T-helper 2 cell treated with Interferon-gamma antibody and Interleukin-4, amounts not matched to agents 5 μg/mL and 100 μg/mL, for 36 hours (primary cell): ENCODE measurements around the gene CCDC183.
A peak's percentile ranks its signal among the peaks of the same experiment; 100 is the strongest.
"Not testable (repeated sequence)": the region's sequence is repeated elsewhere in the genome, so short reads cannot be mapped to it uniquely, and the experiment has no call there.

Source experiments
- DNase-seq: peaks from one replicate; pipeline ENCODE4 v3.0.0; 2021; ENCODE audit warnings: low spot score
- H3K27ac Mint-ChIP-seq: one replicate; pipeline ENCODE4 v1.8.0; 2021; ENCODE audit warnings: mild to moderate bottlenecking, mixed read lengths
- H3K27me3 Mint-ChIP-seq: one replicate; pipeline ENCODE4 v1.8.0; 2021; ENCODE audit warnings: low read depth, mixed read lengths
- H3K36me3 Mint-ChIP-seq: one replicate; pipeline ENCODE4 v1.8.0; 2021; ENCODE audit warnings: low read depth, mixed read lengths
- H3K4me1 Mint-ChIP-seq: one replicate; pipeline ENCODE4 v1.8.0; 2021; ENCODE audit warnings: low read depth, mixed read lengths
- H3K4me3 Mint-ChIP-seq: one replicate; pipeline ENCODE4 v1.8.0; 2022; ENCODE audit warnings: mild to moderate bottlenecking, moderate library complexity, mixed read lengths
- H3K9me3 Mint-ChIP-seq: one replicate; pipeline ENCODE4 v1.8.0; 2021; ENCODE audit warnings: mixed read lengths

CCDC183 gene

DNA sequence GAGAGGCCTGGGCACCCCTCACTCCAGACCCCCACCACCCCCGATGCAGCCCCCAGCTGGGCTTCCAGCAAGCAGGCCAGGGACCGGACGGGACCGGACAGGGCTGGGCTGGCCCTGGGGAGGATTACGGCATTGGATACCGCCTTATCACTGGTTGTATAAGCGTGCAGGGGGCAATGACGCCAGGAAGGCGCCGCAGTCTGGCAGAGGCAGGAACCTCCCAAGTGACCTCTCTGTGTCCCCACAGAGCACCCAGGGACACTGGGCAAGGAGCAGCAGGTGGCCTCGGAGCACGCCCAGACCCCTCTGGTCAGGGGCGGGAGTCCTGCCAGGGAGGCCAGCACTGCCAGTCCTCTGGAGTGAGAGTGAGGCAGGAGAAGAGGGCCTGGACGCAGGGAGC lies 31.1 kb upstream of the CCDC183 start:
- H3K9me3 Mint-ChIP-seq, result no peaks in the 10 kb centered on the region
- no peaks in the 10 kb centered on the region for H3K36me3 Mint-ChIP-seq
- peaks cover 6% of the 10 kb centered on the region for H3K4me1 Mint-ChIP-seq
- H3K4me3 Mint-ChIP-seq, result no peak overlapping the region
- no peak for DNase-seq
- peaks cover 6% of the 10 kb centered on the region for H3K27me3 Mint-ChIP-seq
- H3K27ac Mint-ChIP-seq, result no peak overlapping the region

DNA sequence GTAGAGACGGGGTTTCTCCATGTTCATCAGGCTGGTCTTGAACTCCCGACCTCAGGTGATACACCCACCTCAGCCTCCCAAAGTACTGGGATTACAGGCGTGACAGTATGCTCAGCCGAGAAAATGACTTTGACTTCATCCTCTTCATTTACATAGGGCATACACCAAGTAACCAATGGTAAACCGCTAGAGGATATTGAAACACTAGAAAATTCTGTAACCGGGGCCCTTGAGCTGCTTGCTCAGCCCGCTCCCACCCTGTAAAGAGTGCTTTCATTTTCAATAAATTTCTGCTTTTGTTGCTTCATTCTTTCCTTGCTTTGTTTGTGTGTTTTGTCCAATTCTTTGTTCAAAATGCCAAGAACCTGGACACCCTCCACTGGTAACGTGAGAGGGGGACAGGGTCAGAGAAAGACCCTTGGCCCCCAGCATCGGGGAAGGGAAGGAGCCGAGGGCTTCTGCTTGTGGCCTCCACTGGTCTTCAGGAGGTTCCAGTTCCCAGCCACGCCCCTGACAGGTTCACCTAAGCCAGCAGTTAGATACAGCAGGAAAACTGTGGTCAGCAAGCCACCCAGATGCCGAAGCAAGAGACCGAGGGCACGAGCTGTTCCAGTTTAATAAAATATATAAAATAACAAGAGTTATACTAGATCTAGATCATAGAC lies 30.3 kb upstream of the CCDC183 start:
- not testable (repeated sequence) for H3K36me3 Mint-ChIP-seq, H3K9me3 Mint-ChIP-seq, DNase-seq, H3K4me1 Mint-ChIP-seq, H3K27ac Mint-ChIP-seq, H3K4me3 Mint-ChIP-seq, H3K27me3 Mint-ChIP-seq

DNA sequence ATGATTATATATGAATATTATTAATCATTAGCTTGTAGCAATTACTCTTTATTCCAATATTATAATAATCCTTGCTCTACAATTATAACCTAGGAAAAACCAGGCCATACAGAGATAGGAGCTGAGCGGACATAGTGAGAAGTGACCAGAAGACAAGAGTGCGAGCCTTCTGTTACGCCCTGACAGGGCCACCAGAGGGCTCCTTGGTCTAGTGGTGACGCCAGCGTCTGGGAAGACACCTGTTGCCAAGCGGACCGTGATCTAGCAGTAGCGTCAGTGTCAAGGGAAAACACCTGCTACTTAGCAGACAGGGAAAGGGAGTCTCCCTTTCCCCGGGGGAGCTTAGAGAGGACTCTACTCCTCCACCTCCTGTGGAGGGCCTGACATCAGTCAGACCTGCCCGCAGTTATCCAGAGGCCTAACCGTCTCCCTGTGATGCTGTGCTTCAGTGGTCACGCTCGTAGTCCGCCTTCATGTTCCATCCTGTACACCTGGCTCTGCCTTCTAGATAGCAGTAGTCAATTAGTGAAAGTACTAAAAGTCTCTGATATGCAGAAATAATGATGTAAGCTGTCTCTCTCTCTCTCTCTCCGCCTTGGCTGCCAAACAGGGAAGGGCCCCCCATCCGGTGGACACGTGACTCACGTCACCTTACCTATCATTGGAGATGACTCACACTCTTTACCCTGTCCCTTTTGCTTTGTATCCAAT lies 29.6 kb upstream of the CCDC183 start:
- not testable (repeated sequence) for H3K4me1 Mint-ChIP-seq, H3K27me3 Mint-ChIP-seq, H3K36me3 Mint-ChIP-seq, H3K9me3 Mint-ChIP-seq, H3K27ac Mint-ChIP-seq, H3K4me3 Mint-ChIP-seq
- DNase-seq, result peak; percentile 38

DNA sequence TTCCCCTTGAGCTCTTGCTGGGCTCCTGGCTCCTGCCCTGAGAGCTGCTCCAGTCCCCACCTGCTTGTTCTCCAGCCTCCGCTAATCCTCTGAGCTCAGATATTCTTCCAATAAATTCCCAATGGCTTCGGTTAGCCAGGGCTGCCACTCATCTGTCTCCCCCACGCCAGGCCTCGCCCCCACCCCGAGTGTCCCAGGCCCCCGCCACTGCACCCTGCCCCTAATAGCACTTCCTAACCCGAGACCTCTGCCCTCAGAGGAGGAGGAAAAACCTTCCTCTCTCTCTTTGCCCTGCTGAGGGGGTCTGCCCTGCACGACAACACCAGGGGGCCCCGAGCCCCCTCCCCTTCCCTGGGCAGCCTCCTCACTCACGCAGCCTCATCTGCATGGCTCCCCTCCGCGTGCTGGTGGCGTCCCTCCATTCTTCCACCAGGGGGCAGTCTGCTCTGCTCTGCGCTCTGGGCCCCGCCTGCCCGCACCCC lies 26.4 kb upstream of the CCDC183 start:
- H3K27me3 Mint-ChIP-seq, result peaks cover 6% of the 10 kb centered on the region
- no peak for DNase-seq
- peaks cover 8% of the 10 kb centered on the region for H3K9me3 Mint-ChIP-seq
- H3K4me3 Mint-ChIP-seq, result no peak overlapping the region
- peaks cover 6% of the 10 kb centered on the region for H3K4me1 Mint-ChIP-seq
- H3K27ac Mint-ChIP-seq, result no peak overlapping the region
- no peaks in the 10 kb centered on the region for H3K36me3 Mint-ChIP-seq

DNA sequence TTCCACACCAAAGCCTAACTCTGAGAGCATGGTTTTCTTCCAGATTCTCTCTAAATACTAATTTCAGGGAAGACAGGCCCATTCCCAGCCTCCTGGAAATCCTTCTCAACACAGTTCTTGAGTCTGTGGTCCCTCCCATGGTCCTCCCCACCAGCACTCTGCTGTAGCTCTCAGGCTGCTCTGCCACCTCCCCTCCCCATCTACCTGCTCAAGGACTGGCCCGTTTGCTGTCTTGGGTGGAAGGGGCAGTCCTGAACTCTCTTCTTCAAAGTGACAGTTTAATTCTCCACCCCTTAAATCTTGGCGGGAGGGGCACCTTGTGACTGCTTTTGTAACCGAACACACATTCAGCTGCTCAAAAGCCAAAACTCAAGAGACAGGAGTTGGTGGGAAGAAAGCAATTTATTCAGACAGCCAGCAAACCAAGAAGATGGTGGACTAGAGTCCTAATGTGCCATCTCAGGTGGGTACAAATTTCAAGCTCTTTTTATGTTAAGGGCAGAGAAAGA lies 24.2 kb upstream of the CCDC183 start:
- Mint-ChIP-seq H3K4me1 (peaks cover 4% of the 10 kb centered on the region), H3K27ac (no peak overlapping the region), H3K4me3 (no peak overlapping the region), H3K27me3 (peaks cover 5% of the 10 kb centered on the region), H3K9me3 (peaks cover 8% of the 10 kb centered on the region), H3K36me3 (no peaks in the 10 kb centered on the region)
- no peak for DNase-seq

DNA sequence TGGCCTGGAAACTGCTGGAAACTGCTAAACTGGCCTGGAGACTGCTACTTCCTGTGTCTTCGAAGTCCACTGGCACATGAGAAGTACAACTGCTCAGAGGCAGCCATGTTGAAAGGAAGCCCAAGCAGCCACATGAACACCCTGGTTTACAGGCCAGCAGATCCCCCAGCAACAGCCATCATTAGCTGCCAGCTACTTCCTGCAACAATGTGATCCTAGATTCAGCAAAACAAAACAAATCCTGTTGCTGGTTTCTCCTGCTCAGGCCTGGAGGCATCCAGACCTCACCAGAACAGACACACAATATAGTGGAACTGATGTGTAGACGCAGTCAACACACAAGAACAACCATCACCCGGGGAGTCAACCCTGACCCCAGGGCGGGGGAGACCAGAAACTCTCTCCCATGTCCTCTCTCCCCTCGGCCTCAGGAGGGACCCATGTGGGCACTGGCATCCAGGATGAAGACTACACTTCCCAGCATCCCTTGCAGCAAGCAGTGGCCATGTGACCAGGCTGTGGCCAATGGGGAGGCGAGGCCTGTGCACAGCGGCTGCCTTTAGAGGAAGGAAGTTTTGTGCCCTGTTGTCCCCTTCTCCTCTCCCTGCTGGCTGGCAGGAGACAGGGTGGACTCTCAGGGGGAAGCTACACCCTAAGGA lies 22.6 kb upstream of the CCDC183 start:
- Mint-ChIP-seq H3K27ac (no peak overlapping the region), H3K36me3 (no peaks in the 10 kb centered on the region), H3K4me1 (peaks cover 2% of the 10 kb centered on the region), H3K27me3 (peaks cover 14% of the 10 kb centered on the region), H3K9me3 (peaks cover 8% of the 10 kb centered on the region), H3K4me3 (no peak overlapping the region)
- DNase-seq, result no peak

DNA sequence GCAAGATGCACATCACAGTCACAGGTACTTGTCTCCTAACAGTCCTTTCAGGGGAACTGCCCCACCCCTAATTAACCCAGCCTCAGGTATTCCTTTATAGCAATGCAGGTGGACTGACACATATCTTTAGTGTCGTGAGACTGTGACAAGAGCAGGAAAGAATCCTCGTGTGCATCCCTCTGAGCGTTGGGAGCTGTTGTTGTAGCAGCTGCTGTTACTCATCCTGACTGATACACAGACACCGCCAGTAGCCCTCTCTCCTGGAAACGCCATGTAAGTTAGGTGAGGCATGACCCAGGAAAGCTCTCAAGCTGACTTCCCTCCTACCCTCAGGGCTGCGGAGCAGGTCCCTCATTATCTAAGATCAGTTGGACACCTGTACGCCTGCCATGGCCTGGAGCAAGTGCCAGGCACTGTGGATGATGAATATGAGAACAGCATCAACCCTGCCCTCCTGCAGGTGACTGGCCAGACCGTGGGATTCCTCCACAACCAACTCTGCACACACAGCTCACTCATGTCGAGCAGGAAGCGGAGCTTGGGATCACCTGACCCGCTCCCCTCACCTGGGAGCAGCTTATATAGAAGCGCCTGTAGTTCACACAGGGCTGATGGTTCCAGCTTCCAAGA lies 21.6 kb upstream of the CCDC183 start:
- H3K4me1 Mint-ChIP-seq, result peaks cover 2% of the 10 kb centered on the region
- H3K36me3 Mint-ChIP-seq, result no peaks in the 10 kb centered on the region
- no peak overlapping the region for H3K27ac Mint-ChIP-seq
- H3K27me3 Mint-ChIP-seq, result peaks cover 21% of the 10 kb centered on the region
- no peak for DNase-seq
- H3K4me3 Mint-ChIP-seq, result no peak overlapping the region
- H3K9me3 Mint-ChIP-seq, result peaks cover 8% of the 10 kb centered on the region

DNA sequence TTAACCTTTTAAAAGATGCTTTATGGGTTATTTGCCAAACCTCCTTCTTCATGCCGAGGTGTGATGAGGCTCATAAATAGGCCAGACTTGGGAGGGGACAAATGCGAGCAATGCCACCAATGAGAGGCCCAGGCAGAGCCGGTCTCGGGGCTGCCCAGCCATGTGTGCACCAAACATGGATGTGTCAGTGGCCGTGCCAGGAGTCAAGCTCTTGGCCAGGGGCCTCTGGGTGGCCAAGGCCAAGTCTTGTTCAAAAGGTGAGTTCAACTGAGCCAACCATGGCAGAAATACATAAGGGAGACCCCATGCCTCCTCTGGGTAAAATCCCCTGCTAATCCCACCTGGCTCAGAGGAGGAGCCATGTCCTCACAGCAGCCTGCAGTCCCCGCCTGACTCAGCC lies 20.9 kb upstream of the CCDC183 start:
- Mint-ChIP-seq H3K4me3 (no peak overlapping the region), H3K27me3 (peaks cover 25% of the 10 kb centered on the region), H3K9me3 (peaks cover 8% of the 10 kb centered on the region), H3K27ac (no peak overlapping the region), H3K36me3 (no peaks in the 10 kb centered on the region), H3K4me1 (no peaks in the 10 kb centered on the region)
- no peak for DNase-seq

DNA sequence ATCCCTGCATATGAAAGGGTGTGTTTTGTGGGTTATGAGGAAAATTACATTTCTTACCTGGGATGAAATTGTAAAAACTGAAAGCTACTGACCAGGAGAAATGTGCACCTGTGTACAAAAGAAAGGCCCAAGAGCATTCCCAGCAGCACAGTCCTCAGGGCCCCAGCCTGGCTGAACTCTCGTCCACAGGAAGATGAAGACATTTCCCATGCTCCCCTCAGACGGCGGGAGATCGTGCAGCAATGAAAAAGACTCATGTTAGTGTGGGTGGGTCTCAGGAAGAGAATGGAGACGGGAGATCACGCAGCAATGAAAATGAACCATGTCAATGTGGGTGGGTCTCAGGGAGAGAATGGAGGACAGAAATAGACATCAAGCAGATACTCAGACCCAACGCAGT lies 19.2 kb upstream of the CCDC183 start:
- Mint-ChIP-seq H3K27me3 (peaks cover 32% of the 10 kb centered on the region), H3K9me3 (peaks cover 8% of the 10 kb centered on the region), H3K4me1 (no peaks in the 10 kb centered on the region), H3K4me3 (no peak overlapping the region), H3K36me3 (no peaks in the 10 kb centered on the region), H3K27ac (no peak overlapping the region)
- no peak for DNase-seq

DNA sequence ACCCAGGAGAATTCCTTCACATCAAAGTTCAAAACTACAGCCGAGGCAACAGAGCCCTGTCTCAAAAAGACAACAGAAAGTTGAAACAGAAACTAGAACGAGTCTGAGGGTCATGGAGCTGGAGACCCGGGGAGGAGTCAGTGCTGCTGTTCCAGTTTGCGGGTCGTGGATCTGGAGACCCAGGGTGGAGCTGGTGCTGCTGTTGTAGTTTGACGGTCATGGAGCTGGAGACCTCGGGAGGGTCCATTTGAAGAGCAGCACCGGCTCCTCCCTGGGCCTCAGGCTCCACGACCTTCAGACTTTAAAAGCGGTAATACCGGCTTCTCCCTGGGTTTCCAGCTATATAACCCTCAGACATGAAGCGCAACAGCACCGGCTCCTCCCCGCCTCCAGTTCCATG lies 18.8 kb upstream of the CCDC183 start:
- Mint-ChIP-seq H3K4me1 (no peaks in the 10 kb centered on the region), H3K9me3 (peaks cover 8% of the 10 kb centered on the region), H3K36me3 (no peaks in the 10 kb centered on the region), H3K27ac (no peak overlapping the region), H3K27me3 (peaks cover 32% of the 10 kb centered on the region), H3K4me3 (no peak overlapping the region)
- no peak for DNase-seq

DNA sequence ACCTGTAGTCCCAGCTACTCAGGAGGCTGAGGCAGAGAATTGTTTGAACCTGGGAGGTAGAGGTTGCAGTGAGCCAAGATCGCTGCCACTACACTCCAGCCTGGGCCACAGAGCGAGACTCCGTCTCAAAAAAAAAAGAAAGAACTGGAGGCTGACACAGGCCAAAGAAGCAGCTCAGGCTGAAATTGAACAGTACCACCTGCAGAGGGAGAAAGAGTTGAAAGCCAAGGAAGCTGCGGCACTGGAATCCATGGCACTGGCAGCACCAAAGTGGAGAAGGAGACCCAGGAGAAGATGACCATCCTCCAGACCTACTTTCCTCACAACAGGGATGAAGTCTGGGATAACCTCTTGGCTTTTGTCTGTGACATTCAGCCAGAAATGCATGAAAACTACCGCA lies 16.3 kb upstream of the CCDC183 start:
- Mint-ChIP-seq H3K4me1 (no peaks in the 10 kb centered on the region), H3K9me3 (no peaks in the 10 kb centered on the region), H3K36me3 (no peaks in the 10 kb centered on the region), H3K4me3 (no peak overlapping the region), H3K27ac (no peak overlapping the region), H3K27me3 (peaks cover 36% of the 10 kb centered on the region)
- no peak for DNase-seq

DNA sequence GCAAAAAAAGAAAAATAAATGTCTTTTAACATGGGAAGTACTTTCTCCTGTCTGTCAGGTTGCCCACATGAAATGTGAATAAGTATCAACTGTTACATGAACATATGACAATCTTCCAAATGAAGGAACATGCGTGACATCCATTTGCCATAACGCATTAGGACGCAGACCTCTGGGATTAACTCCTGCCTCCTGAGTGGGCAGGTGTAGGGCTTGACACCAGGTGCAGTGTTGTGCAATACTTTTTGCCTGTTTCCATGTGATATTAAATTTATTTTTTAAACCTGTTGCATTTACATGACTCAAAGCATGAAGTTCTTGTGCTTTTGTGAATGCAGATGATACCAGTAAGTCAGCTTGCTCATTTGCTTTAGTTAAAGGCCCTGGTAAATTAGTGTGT lies 13.7 kb upstream of the CCDC183 start:
- DNase-seq, result no peak
- Mint-ChIP-seq H3K4me1 (peaks cover under 1% of the 10 kb centered on the region), H3K4me3 (no peak overlapping the region), H3K27me3 (peaks cover 35% of the 10 kb centered on the region), H3K27ac (no peak overlapping the region), H3K36me3 (no peaks in the 10 kb centered on the region), H3K9me3 (no peaks in the 10 kb centered on the region)

DNA sequence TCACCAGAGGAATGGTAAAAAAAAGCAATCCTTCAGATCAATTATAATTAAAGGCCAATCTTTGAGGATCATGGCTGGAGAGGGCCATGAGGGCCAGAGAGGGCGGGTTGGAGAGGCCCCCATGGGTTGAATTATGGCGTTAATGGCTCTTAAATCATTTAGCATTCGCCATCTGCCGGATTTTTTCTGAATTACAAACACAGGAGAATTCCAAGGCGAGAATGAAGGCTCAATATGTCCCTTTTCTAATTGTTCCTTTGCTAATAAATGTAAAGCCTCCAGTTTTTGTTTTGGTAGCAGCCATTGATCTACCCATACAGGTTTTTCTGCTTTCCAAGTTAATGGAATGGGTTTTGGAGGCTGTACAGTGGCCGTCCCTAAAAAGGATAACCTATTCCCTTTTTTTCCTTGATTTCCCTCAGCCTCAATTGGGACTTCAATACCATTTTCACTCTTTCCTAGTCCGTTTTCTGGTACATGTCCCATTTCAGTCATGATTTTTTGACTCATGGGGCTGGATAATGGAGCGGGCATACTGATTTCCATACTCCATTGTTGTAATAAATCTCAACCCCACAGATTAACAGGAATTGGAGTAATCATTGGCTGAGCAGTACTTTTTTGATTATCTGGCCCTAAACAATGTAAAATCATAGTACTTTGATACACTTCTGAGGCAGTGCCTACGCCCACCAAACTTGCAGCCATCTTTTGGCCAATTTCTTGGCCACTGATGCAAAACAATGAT lies 11.7 kb upstream of the CCDC183 start:
- H3K9me3 Mint-ChIP-seq, result no peaks in the 10 kb centered on the region
- no peak for DNase-seq
- H3K27me3 Mint-ChIP-seq, result peaks cover 21% of the 10 kb centered on the region
- peaks cover 14% of the 10 kb centered on the region for H3K4me1 Mint-ChIP-seq
- H3K27ac Mint-ChIP-seq, result no peak overlapping the region
- H3K4me3 Mint-ChIP-seq, result no peak overlapping the region
- no peaks in the 10 kb centered on the region for H3K36me3 Mint-ChIP-seq
